GM23338 (cell line): ENCODE results near the gene FRMD4A.

ENCODE experiments used
- CREB1 ChIP-seq: fragments of 250-450 bp; sonication (Bioruptor Pico); IDR thresholded peaks from 2 replicates; pipeline ENCODE4 v1.5.0; 2020; ENCODE audit warnings: low read depth, mild to moderate bottlenecking, moderate library complexity
- EZH2 ChIP-seq: fragments of 200-600 bp; sonication (generic); IDR thresholded peaks from one replicate; pipeline ENCODE4 v1.8.0; 2017; ENCODE audit warnings: antibody characterized with exemption, mild to moderate bottlenecking, low read depth; ENCODE audit not compliant: unreplicated experiment
- EZH2phosphoT487 ChIP-seq: fragments of 200-600 bp; sonication (generic); IDR thresholded peaks from one replicate; pipeline ENCODE4 v1.8.1; 2018; ENCODE audit warnings: antibody characterized with exemption; ENCODE audit not compliant: unreplicated experiment
- JUNB ChIP-seq: IDR thresholded peaks from one replicate; pipeline ENCODE4 v1.6.1; 2016; ENCODE audit warnings: antibody characterized with exemption; ENCODE audit not compliant: unreplicated experiment
- NANOG ChIP-seq: IDR thresholded peaks from 2 replicates; pipeline ENCODE4 v1.6.1; 2016; ENCODE audit warnings: antibody characterized with exemption, borderline replicate concordance
- POLR2AphosphoS5 ChIP-seq: IDR thresholded peaks from 2 replicates; pipeline ENCODE4 v1.6.1; 2016; ENCODE audit warnings: antibody characterized with exemption, low read depth
- STAT1 ChIP-seq: IDR thresholded peaks from one replicate; pipeline ENCODE4 v1.6.1; 2016; ENCODE audit warnings: antibody characterized with exemption; ENCODE audit not compliant: unreplicated experiment
- ZNF114 ChIP-seq: fragments of 250-450 bp; sonication (Bioruptor Pico); IDR thresholded peaks from 2 replicates; pipeline ENCODE4 v1.5.0; 2020; ENCODE audit warnings: mild to moderate bottlenecking, moderate library complexity
- ZNF331 ChIP-seq: fragments of 250-450 bp; sonication (Bioruptor Pico); IDR thresholded peaks from 2 replicates; pipeline ENCODE4 v1.5.0; 2020; ENCODE audit warnings: low read depth, mild to moderate bottlenecking, moderate library complexity
- TF ChIP-seq, protein P1 (sequence below), 2 experiments: fragments of 200-600 bp in 1 of 2; sonication (generic) in 1 of 2; conservative IDR thresholded peaks; 2 replicates each; pipeline versions ENCODE4 v1.5.1 to v1.6.1; 2016 to 2017; ENCODE audit warnings: antibody characterized with exemption in 2 of 2, low read depth in 2 of 2, mild to moderate bottlenecking in 2 of 2, moderate library complexity in 1 of 2
- TF ChIP-seq, protein P2 (sequence below): IDR thresholded peaks from 2 replicates; pipeline ENCODE4 v1.6.1; 2016; ENCODE audit warnings: antibody characterized with exemption
- TF ChIP-seq, protein P3 (sequence below): IDR thresholded peaks from one replicate; pipeline ENCODE4 v1.6.1; 2018; ENCODE audit warnings: antibody characterized with exemption; ENCODE audit not compliant: unreplicated experiment

DNA sequence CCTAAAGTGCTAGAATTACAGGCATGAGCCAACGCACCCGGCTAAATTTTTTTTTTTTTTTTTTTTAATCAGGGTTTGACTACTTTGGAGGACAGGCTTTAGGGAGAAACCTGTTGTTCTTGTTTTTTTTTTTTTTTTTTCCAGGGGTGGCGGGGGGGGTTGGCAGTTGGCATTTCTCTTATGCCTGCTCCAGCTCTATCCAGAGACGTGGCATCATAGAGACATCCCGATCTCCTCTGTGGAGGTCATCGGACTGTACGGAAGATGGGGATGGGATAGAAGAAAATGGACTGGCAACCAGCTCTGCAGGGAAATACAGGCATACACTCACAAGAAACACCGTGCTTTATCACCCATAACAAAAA is 613.2 kb downstream of the FRMD4A start:
- TF ChIP-seq EZH2phosphoT487 (no peak), EZH2 (no peak), POLR2AphosphoS5 (no peak), CREB1 (CRISPR knock-in tag) (no peak), JUNB (no peak), ZNF114 (CRISPR knock-in tag) (no peak), STAT1 (no peak), ZNF331 (no peak), NANOG (no peak)
- TF ChIP-seq, protein P1, sequence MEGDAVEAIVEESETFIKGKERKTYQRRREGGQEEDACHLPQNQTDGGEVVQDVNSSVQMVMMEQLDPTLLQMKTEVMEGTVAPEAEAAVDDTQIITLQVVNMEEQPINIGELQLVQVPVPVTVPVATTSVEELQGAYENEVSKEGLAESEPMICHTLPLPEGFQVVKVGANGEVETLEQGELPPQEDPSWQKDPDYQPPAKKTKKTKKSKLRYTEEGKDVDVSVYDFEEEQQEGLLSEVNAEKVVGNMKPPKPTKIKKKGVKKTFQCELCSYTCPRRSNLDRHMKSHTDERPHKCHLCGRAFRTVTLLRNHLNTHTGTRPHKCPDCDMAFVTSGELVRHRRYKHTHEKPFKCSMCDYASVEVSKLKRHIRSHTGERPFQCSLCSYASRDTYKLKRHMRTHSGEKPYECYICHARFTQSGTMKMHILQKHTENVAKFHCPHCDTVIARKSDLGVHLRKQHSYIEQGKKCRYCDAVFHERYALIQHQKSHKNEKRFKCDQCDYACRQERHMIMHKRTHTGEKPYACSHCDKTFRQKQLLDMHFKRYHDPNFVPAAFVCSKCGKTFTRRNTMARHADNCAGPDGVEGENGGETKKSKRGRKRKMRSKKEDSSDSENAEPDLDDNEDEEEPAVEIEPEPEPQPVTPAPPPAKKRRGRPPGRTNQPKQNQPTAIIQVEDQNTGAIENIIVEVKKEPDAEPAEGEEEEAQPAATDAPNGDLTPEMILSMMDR (conservative IDR thresholded peaks at IDR 0.05; ENCODE audit: low read depth in 2 of 2): no peak
- TF ChIP-seq, protein P2, sequence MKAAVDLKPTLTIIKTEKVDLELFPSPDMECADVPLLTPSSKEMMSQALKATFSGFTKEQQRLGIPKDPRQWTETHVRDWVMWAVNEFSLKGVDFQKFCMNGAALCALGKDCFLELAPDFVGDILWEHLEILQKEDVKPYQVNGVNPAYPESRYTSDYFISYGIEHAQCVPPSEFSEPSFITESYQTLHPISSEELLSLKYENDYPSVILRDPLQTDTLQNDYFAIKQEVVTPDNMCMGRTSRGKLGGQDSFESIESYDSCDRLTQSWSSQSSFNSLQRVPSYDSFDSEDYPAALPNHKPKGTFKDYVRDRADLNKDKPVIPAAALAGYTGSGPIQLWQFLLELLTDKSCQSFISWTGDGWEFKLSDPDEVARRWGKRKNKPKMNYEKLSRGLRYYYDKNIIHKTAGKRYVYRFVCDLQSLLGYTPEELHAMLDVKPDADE: no peak
- TF ChIP-seq, protein P3, sequence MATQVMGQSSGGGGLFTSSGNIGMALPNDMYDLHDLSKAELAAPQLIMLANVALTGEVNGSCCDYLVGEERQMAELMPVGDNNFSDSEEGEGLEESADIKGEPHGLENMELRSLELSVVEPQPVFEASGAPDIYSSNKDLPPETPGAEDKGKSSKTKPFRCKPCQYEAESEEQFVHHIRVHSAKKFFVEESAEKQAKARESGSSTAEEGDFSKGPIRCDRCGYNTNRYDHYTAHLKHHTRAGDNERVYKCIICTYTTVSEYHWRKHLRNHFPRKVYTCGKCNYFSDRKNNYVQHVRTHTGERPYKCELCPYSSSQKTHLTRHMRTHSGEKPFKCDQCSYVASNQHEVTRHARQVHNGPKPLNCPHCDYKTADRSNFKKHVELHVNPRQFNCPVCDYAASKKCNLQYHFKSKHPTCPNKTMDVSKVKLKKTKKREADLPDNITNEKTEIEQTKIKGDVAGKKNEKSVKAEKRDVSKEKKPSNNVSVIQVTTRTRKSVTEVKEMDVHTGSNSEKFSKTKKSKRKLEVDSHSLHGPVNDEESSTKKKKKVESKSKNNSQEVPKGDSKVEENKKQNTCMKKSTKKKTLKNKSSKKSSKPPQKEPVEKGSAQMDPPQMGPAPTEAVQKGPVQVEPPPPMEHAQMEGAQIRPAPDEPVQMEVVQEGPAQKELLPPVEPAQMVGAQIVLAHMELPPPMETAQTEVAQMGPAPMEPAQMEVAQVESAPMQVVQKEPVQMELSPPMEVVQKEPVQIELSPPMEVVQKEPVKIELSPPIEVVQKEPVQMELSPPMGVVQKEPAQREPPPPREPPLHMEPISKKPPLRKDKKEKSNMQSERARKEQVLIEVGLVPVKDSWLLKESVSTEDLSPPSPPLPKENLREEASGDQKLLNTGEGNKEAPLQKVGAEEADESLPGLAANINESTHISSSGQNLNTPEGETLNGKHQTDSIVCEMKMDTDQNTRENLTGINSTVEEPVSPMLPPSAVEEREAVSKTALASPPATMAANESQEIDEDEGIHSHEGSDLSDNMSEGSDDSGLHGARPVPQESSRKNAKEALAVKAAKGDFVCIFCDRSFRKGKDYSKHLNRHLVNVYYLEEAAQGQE: no peak
